ENCODE results near the gene ADGRD2.

Gene ADGRD2

GRCh38 chr9:124469011-124469832 lies 19.0 kb downstream of the ADGRD2 start:
- Histone ChIP-seq H3K4me2 (ENCODE audit: low read length) (no peak overlapping the region), H4K20me1 (ENCODE audit: control insufficient read depth, insufficient read depth, low read depth, low read length) (no peaks in the 10 kb centered on the region), H3K9me3 (ENCODE audit: control insufficient read depth, insufficient read depth, low read length) (no peaks in the 10 kb centered on the region), H3K79me2 (ENCODE audit: control insufficient read depth, low read length) (no peaks in the 10 kb centered on the region), H3K4me1 (ENCODE audit: control insufficient read depth, low read length) (no peaks in the 10 kb centered on the region), H3F3A (ENCODE audit: control insufficient read depth, insufficient read depth) (no peaks in the 10 kb centered on the region), H3K4me3 (ENCODE audit: low read length) (no peak overlapping the region), H3K27ac (ENCODE audit: low read depth, low read length) (no peak overlapping the region), H3K9me2 (replicated peaks; ENCODE audit: control insufficient read depth, low read length) (no peaks in the 10 kb centered on the region), H3K36me3 (ENCODE audit: control insufficient read depth, low read length) (no peaks in the 10 kb centered on the region), H3K27me3 (ENCODE audit: control insufficient read depth, low read length) (no peaks in the 10 kb centered on the region)
- TF ChIP-seq EZH2phosphoT487 (IDR thresholded peaks at IDR 0.05; ENCODE audit: borderline replicate concordance, low read length) (no peak), CTCF (IDR thresholded peaks at IDR 0.05; ENCODE audit: low read depth, low read length, poor library complexity, severe bottlenecking) (no peak)

GRCh38 chr9:124470306-124470705 lies 20.1 kb downstream of the ADGRD2 start:
- Histone ChIP-seq H3K27me3 (ENCODE audit: control insufficient read depth, low read length) (no peaks in the 10 kb centered on the region), H3K27ac (ENCODE audit: low read depth, low read length) (no peak overlapping the region), H3K4me2 (ENCODE audit: low read length) (no peak overlapping the region), H3K79me2 (ENCODE audit: control insufficient read depth, low read length) (no peaks in the 10 kb centered on the region), H4K20me1 (ENCODE audit: control insufficient read depth, insufficient read depth, low read depth, low read length) (no peaks in the 10 kb centered on the region), H3F3A (ENCODE audit: control insufficient read depth, insufficient read depth) (no peaks in the 10 kb centered on the region), H3K36me3 (ENCODE audit: control insufficient read depth, low read length) (no peaks in the 10 kb centered on the region), H3K4me3 (ENCODE audit: low read length) (no peak overlapping the region), H3K9me3 (ENCODE audit: control insufficient read depth, insufficient read depth, low read length) (no peaks in the 10 kb centered on the region), H3K9me2 (replicated peaks; ENCODE audit: control insufficient read depth, low read length) (no peaks in the 10 kb centered on the region), H3K4me1 (ENCODE audit: control insufficient read depth, low read length) (no peaks in the 10 kb centered on the region)
- no peak for TF ChIP-seq EZH2phosphoT487 (IDR thresholded peaks at IDR 0.05; ENCODE audit: borderline replicate concordance, low read length)
- no peak for TF ChIP-seq CTCF (IDR thresholded peaks at IDR 0.05; ENCODE audit: low read depth, low read length, poor library complexity, severe bottlenecking)

GRCh38 chr9:124470726-124471125 lies 20.5 kb downstream of the ADGRD2 start:
- Histone ChIP-seq H3K4me3 (ENCODE audit: low read length) (no peak overlapping the region), H3K4me1 (ENCODE audit: control insufficient read depth, low read length) (no peaks in the 10 kb centered on the region; the same call in 1 of the 2 replicates), H3F3A (ENCODE audit: control insufficient read depth, insufficient read depth) (no peaks in the 10 kb centered on the region), H3K36me3 (ENCODE audit: control insufficient read depth, low read length) (no peaks in the 10 kb centered on the region), H3K9me3 (ENCODE audit: control insufficient read depth, insufficient read depth, low read length) (no peaks in the 10 kb centered on the region), H3K79me2 (ENCODE audit: control insufficient read depth, low read length) (no peaks in the 10 kb centered on the region), H4K20me1 (ENCODE audit: control insufficient read depth, insufficient read depth, low read depth, low read length) (no peaks in the 10 kb centered on the region), H3K27me3 (ENCODE audit: control insufficient read depth, low read length) (no peaks in the 10 kb centered on the region), H3K4me2 (ENCODE audit: low read length) (no peak overlapping the region), H3K27ac (ENCODE audit: low read depth, low read length) (no peak overlapping the region), H3K9me2 (replicated peaks; ENCODE audit: control insufficient read depth, low read length) (no peaks in the 10 kb centered on the region)
- no peak for TF ChIP-seq EZH2phosphoT487 (IDR thresholded peaks at IDR 0.05; ENCODE audit: borderline replicate concordance, low read length)
- TF ChIP-seq CTCF (IDR thresholded peaks at IDR 0.05; ENCODE audit: low read depth, low read length, poor library complexity, severe bottlenecking): no peak

All from DOHH2 (cell line).